Right kidney (tissue), 1 donor: ENCODE results near the gene CDH23.

Experiments
- DNase-seq: peaks from one replicate; pipeline ENCODE4 v3.0.0-alpha.2; 2016

Gene CDH23

GRCh38 chr10:71625445-71626175, 228.9 kb downstream of the CDH23 start:
- no peak for DNase-seq

GRCh38 chr10:71627230-71627939, 230.7 kb downstream of the CDH23 start:
- no peak for DNase-seq

DNA sequence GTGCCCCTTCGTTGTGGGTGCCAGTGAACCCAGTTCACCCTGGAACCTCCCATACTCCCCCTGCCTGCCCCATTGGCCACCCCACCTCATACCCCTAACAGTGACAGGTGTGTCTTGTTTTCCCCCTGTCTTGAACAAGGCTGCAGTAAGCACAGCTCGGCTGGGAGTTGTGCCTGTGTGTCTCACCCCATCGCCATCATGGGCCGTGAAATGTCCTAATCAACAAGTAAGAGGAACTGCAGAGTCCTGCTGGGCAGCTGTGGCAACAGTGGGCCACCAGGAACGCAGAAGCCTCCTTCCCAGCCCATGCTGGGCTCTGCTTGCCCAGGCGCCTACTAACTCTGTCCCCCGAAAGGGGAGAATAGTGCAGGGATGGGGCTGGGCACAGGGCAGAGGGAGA, 231.2 kb downstream of the CDH23 start:
- DNase-seq: no peak

DNA sequence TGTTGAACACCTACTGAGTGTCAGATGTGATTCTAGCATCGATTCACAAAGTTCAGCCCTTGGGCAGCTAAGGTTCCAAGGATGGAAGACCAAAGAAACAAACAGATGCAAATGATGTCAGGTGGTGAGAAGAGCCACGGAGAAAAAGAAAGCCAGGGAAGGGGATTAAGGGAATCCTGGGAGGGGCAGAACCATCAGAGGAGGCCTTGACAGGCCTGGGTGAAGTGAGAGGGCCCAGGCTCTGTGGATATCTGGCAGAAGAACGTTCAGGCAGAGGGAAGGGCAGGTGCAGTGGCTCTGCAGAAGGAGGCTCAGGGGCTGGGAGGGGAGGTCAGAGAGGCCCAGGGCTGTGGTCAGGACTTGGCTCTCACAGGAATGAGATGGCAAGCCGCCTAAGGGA, 232.4 kb downstream of the CDH23 start:
- no peak for DNase-seq

DNA sequence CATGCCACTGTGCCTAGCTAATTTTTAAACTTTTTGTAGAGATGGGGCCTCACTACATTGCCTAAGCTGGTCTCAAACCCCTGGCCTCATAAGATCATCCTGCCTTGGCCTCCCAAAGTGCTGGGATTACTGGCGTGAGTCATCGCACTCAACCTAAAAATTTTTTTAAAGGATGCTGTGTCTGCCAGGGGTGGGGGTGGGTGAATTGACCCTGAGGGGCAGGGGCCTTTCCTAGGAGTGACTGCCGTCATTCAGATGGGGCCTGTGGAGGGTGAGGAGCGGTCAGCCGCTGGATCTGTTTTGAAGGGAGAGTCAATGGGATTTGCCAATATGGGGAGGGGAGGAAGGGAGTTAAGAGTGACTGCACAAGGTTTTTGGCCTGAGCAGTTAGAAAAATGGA, 233.4 kb downstream of the CDH23 start:
- DNase-seq: no peak

DNA sequence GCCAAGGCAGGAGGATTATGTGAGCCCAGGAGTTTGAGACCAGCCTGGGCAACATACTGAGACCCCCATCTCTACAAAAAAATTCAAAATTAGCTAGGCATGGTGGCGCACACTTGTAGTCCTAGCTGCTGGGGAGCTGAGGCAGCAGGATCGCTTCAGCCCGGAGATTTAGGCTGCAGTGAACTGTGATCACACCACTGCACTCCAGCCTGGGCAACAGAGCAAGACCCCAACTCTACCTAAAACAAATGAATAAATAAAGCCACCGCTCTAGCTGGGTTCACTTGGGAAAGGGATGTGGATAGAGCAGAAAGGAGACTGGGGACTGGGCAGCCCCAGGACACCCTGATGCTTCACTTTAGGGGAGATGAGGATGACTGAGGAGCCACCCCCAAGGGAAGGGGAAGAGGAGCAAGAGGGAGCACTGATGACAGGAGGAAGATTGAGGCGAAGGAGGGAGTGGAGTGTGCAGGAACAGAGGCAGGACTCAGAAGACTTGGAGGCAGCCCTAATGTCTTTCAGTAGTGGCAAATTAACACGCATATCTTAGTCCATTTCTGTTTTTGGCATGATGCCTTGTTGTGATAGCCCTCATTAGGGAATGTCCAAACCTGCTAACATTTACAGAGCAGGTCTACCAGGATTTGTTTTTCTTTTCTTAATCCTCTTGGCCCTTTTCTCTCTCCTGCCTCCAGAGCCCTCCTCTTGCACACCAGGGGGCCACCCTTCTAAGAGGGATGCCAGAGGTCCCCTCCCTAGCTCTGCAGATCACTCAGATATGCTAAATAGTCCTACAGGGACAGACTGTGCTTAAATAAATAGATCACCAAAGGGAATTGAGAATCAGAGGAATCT, 234.5 kb downstream of the CDH23 start:
- DNase-seq: no peak

DNA sequence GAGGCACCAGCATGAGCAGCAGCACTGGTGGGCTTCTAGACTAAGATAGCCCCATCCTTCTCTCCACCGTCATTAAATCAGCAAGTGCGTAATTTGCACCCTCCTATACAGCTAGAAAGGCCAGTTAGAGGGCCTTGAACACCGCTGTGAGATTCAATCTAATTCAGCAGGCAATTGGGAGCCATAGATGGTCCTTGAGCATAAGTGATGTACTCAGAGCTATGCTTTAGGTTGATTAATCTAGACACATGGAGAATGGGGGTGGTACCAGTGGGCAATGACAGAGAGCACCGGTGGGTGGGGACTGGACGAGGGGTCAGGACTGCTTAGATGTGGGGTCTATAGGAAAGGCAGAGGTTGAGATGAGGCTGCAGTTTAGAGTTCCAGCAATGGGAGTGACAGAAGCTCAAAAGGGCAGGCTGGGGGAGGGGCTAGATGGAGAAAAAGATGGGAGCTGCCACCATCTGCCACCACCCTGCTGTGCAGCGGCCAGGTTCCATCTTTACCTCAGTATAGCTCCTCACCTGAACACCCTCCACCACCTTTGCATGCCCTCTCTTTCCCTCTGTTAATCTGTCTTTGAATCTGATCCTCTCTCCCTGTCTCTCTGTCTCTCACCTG, 235.6 kb downstream of the CDH23 start:
- no peak for DNase-seq

DNA sequence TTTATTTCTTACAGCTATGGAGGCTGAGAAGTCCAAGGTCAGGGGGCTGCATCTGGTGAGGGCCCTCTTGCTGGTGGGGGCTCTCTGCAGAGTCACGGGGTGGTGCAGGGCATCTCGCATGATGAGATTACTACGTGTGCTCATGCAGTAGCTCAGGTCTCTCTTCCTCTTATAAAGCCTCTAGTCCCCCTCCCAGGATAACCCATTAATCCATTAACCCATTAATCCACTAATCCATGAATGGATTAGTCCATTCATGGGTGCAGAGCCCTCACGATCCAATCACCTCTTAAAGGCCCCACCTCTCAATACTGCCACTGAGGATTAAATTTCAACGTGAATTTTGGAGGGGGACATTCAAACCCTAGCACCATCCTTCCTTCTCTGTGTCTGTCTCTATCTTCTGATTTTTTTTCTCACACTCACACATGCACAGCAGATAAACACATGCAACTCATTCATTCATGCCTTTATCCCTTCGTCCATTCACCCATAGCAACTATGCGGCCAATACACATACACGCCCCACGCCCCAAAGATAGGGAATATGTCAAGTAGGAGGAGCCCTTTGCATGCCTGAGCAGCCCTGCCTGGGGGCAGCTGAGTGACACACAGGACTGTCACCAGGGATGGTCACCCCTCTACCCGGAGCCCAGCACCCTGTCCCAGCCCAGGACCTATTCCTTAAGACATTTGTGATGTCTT, 236.3 kb downstream of the CDH23 start:
- no peak for DNase-seq

GRCh38 chr10:71633920-71634319, 237.2 kb downstream of the CDH23 start:
- no peak for DNase-seq

DNA sequence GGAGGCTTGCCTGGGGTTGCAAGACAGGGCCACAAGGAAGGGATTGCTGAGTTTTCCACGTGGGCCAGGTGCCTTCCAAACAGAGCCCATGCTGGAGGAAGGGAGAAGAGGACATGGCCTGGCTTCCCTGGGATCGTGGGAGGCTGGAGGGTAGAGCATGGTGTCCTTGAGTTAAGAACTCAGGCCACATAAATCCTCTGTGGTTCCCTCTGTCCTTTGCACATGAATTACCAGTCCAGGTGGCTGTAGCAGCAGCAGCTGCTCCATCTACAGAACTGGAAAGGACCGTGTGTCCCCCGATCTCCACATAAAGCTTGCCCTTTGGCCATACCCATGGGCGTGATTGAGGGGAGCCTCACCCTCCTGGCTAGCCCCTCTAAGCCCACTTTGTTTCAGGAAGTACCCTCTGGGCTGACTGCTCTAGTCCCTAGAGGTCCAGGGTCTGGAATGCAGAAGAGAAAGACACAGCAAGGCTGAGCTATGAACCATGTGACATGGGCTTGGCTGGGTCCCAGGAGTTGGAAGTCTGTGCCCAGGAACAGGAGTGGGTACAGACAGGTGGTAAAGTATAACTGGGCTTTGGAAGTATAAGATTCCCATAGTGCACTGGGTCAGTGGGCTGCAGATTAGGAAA, 237.9 kb downstream of the CDH23 start:
- DNase-seq: no peak

DNA sequence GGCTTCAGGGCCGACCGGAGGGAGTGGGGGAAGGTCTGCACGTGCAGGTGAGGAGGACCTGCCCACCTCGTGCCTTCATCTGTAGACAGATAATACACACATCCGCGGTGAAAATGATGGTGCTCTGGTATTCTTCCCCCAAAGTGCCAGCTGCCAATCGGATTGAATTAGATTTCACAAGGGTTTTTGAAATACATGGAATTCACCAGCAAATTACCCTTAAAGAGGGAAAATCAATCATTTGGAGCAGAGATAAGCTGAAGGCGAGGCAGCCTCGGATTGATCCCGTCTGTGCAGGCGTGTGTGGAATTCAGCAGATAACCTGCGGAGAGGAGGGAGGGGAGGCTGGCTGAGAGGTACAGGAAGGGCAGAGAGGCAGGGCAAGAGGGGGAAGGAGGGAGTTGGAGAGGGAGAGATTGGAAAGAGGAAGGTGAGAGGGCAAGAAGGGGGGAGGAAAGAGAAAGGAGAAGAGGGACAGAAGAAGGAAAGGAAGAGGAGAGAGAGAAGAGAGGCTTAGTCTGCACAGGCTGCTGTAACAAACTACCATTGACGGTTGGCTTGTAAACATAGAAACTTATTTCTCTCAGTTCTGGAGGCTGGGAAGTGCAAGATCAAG, 238.6 kb downstream of the CDH23 start:
- no peak for DNase-seq

GRCh38 chr10:71635867-71636266, 239.1 kb downstream of the CDH23 start:
- DNase-seq: no peak

GRCh38 chr10:71636588-71636987, 239.9 kb downstream of the CDH23 start:
- no peak for DNase-seq

DNA sequence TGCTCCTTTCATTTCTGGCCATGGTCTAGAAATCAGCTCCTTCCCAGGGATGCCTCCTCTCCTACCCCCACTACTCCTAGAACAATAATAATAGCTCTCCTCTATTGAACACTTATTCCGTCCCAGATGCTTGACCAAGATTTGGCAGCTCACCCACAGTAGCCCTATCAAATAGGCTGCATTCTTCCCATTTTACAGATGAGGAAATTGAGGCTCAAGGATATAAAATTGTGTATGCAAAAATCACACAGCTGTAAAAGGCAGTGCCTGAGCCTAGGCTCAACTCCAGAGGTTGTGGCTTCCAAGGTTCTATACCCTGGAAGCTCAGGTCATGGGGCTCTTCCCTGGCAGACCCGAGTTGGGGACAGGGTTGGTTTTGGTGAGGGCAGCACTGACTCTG, 240.6 kb downstream of the CDH23 start:
- DNase-seq: no peak

GRCh38 chr10:71638064-71638821, 241.5 kb downstream of the CDH23 start:
- no peak for DNase-seq

GRCh38 chr10:71638822-71639719, 242.4 kb downstream of the CDH23 start:
- DNase-seq: peak; percentile 71

DNA sequence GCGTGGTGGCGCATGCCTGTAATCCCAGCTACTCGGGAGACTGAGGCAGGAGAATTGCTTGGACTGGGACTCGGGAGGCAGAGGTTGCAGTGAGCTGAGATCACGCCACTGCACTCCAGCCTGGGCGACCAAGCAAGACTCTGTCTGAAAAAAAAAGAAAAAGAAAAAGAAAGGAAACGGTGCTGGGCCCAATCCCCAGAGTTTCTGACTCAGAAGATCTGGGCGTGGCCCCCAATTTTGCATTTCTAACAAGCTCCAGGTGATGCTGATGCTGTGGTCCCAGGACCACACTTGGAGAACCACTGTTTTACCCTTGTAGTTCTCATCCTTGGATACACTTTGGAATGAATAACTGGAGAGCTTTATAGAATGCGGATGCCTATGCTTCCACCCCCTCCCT, 243.9 kb downstream of the CDH23 start:
- DNase-seq: no peak

GRCh38 chr10:71641449-71641848, 244.7 kb downstream of the CDH23 start:
- no peak for DNase-seq

- DNase-seq: no peak
These were observed 245.3 kb downstream of the CDH23 start for GRCh38 chr10:71641986-71642385.
